ENCODE measurements around the gene DMKN. TPM values are rescaled to one million over a fixed set of nuclear protein-coding genes. Genes with fewer than 3 reads are reported as not detected.

The DMKN gene
- total and polyA plus RNA-seq, 2 donors (not counting 3 experiments of a cell fraction or from before 2014, with no cell fraction given) = not detected

GRCh38 chr19:35458192-35458591, 55.3 kb downstream of the DMKN start:
- Histone ChIP-seq H3K4me2 (ENCODE audit: insufficient read depth, low read length) (no peak overlapping the region), H3K4me1 (ENCODE audit: control insufficient read depth, extremely low read depth, insufficient read depth, low read length) (no peaks in the 10 kb centered on the region), H2AFZ (ENCODE audit: low read depth, low read length) (no peak overlapping the region), H3K79me2 (ENCODE audit: control insufficient read depth, insufficient read depth, low read length) (no peaks in the 10 kb centered on the region), H3K9me1 (replicated peaks; ENCODE audit: control insufficient read depth, extremely low read depth, insufficient read depth, low read length) (no peaks in the 10 kb centered on the region), H3K36me3 (ENCODE audit: control insufficient read depth in 2 of 2, extremely low read depth in 1 of 2, insufficient read depth in 2 of 2, low read length in 2 of 2) (no peaks in the 10 kb centered on the region), H3K4me3 (replicated peaks in 1 of 3; ENCODE audit: insufficient read depth in 1 of 3, low read depth in 1 of 3, low read length in 3 of 3) (no peak overlapping the region), H3K27me3 (ENCODE audit: control insufficient read depth in 2 of 2, insufficient read depth in 2 of 2, low read length in 2 of 2) (no peaks in the 10 kb centered on the region), H3K9ac (replicated peaks; ENCODE audit: extremely low read depth, insufficient read depth, low read length) (no peak overlapping the region), H3K9me3 (replicated peaks; ENCODE audit: control insufficient read depth, insufficient read depth, low read length) (no peaks in the 10 kb centered on the region), H3K27ac (ENCODE audit: insufficient read depth, low read depth, low read length) (no peak overlapping the region), H4K20me1 (replicated peaks; ENCODE audit: control insufficient read depth, extremely low read depth, insufficient read depth, low read length) (no peaks in the 10 kb centered on the region)
- no peak for FAIRE-seq
- intact Hi-C loops (cut with micrococcal nuclease) (no loop called here), dilution Hi-C loops (cut with MboI; ENCODE audit: extremely low pct_ligation_motif_present, low sequenced_read_pairs) (no loop called here)
- ChIA-PET POLR2A (no interaction called here), CTCF (no interaction called here)
- no peak for DNase-seq (ENCODE audit: low read depth, low spot score)
- no TSS peak for BruUV-seq (replicated peaks)
- TF ChIP-seq FOS (IDR thresholded peaks at IDR 0.05; ENCODE audit: borderline replicate concordance, insufficient read depth, low read length) (no peak), MYC (IDR thresholded peaks at IDR 0.05; ENCODE audit: low read depth, low read length) (no peak), POLR2A (IDR thresholded peaks at IDR 0.05; ENCODE audit: low read depth, low read length) (no peak), EZH2 (IDR thresholded peaks at IDR 0.05; ENCODE audit: borderline replicate concordance, low read depth, low read length, severe bottlenecking) (no peak), JUN (IDR thresholded peaks at IDR 0.05; ENCODE audit: borderline replicate concordance, insufficient read depth, insufficient read length, low read depth) (no peak), GATA2 (IDR thresholded peaks at IDR 0.05; ENCODE audit: insufficient read depth, insufficient read length, low read depth, low read length) (no peak), MAX (IDR thresholded peaks at IDR 0.05; ENCODE audit: insufficient read depth, insufficient read length) (no peak)

- FAIRE-seq (no peak), DNase-seq (ENCODE audit: low read depth, low spot score) (no peak)
- ChIA-PET POLR2A (no interaction called here), CTCF (no interaction called here)
- H3K9ac ChIP-seq (replicated peaks; ENCODE audit: extremely low read depth, insufficient read depth, low read length) = no peak overlapping the region
- no peaks in the 10 kb centered on the region for H3K4me1 ChIP-seq (ENCODE audit: control insufficient read depth, extremely low read depth, insufficient read depth, low read length)
- H3K79me2 ChIP-seq (ENCODE audit: control insufficient read depth, insufficient read depth, low read length) = no peaks in the 10 kb centered on the region
- TF ChIP-seq MYC (IDR thresholded peaks at IDR 0.05; ENCODE audit: low read depth, low read length) = no peak
- no peak for TF ChIP-seq FOS (IDR thresholded peaks at IDR 0.05; ENCODE audit: borderline replicate concordance, insufficient read depth, low read length)
- no peak for TF ChIP-seq POLR2A (IDR thresholded peaks at IDR 0.05; ENCODE audit: low read depth, low read length)
- TF ChIP-seq GATA2 (IDR thresholded peaks at IDR 0.05; ENCODE audit: insufficient read depth, insufficient read length, low read depth, low read length) = no peak
- TF ChIP-seq MAX (IDR thresholded peaks at IDR 0.05; ENCODE audit: insufficient read depth, insufficient read length) = no peak
- TF ChIP-seq POLR2AphosphoS5 (IDR thresholded peaks at IDR 0.05; ENCODE audit: insufficient read depth, low read depth, low read length) = no peak
- TF ChIP-seq EZH2 (IDR thresholded peaks at IDR 0.05; ENCODE audit: borderline replicate concordance, low read depth, low read length, severe bottlenecking) = no peak
- no peak for TF ChIP-seq CTCF (IDR thresholded peaks at IDR 0.05; ENCODE audit: extremely low read depth in 1 of 2, insufficient read depth in 1 of 2, low read depth in 1 of 2, low read length in 2 of 2)
- TF ChIP-seq JUN (IDR thresholded peaks at IDR 0.05; ENCODE audit: borderline replicate concordance, insufficient read depth, insufficient read length, low read depth) = no peak
- H3K4me3 ChIP-seq (replicated peaks in 1 of 3; ENCODE audit: insufficient read depth in 1 of 3, low read depth in 1 of 3, low read length in 3 of 3) = no peak overlapping the region
- H3K9me1 ChIP-seq (replicated peaks; ENCODE audit: control insufficient read depth, extremely low read depth, insufficient read depth, low read length) = no peaks in the 10 kb centered on the region
- dilution Hi-C loops (cut with MboI; ENCODE audit: extremely low pct_ligation_motif_present, low sequenced_read_pairs) (no loop called here), intact Hi-C loops (cut with micrococcal nuclease) (no loop called here)
- H4K20me1 ChIP-seq (replicated peaks; ENCODE audit: control insufficient read depth, extremely low read depth, insufficient read depth, low read length) = no peaks in the 10 kb centered on the region
- no peak overlapping the region for H2AFZ ChIP-seq (ENCODE audit: low read depth, low read length)
- no peak overlapping the region for H3K4me2 ChIP-seq (ENCODE audit: insufficient read depth, low read length)
- no peak overlapping the region for H3K27ac ChIP-seq (ENCODE audit: insufficient read depth, low read depth, low read length)
- BruUV-seq (replicated peaks) = no TSS peak
- H3K9me3 ChIP-seq (replicated peaks; ENCODE audit: control insufficient read depth, insufficient read depth, low read length) = no peaks in the 10 kb centered on the region
- H3K36me3 ChIP-seq (ENCODE audit: control insufficient read depth in 2 of 2, extremely low read depth in 1 of 2, insufficient read depth in 2 of 2, low read length in 2 of 2) = no peaks in the 10 kb centered on the region
- no peaks in the 10 kb centered on the region for H3K27me3 ChIP-seq (ENCODE audit: control insufficient read depth in 2 of 2, insufficient read depth in 2 of 2, low read length in 2 of 2)
Measured at GRCh38 chr19:35457173-35457572, 56.3 kb downstream of the DMKN start.

Data from endothelial cell of umbilical vein (primary cell).